Nephron (organoid): ENCODE measurements around the gene LUZP1.

Source experiments
- H3K27ac Mint-ChIP-seq, 3 experiments: 2 replicates each; pipeline ENCODE4 v1.8.0; 2020; ENCODE audit warnings: mixed read lengths in 3 of 3, mild to moderate bottlenecking in 2 of 3, moderate library complexity in 1 of 3
- H3K27me3 Mint-ChIP-seq: 2 replicates; pipeline ENCODE4 v1.8.0; 2021; ENCODE audit warnings: low read depth, mild to moderate bottlenecking, moderate library complexity, mixed read lengths
- H3K36me3 Mint-ChIP-seq: 2 replicates; pipeline ENCODE4 v1.8.0; 2020; ENCODE audit warnings: low read depth, mixed read lengths
- H3K4me1 Mint-ChIP-seq: 2 replicates; pipeline ENCODE4 v1.8.0; 2020; ENCODE audit warnings: mixed read lengths
- H3K4me3 Mint-ChIP-seq, 3 experiments: 2 replicates each; pipeline ENCODE4 v1.8.0; 2020; ENCODE audit warnings: mild to moderate bottlenecking in 3 of 3, mixed read lengths in 3 of 3, moderate library complexity in 2 of 3
- H3K9me3 Mint-ChIP-seq: 2 replicates; pipeline ENCODE4 v1.8.0; 2020; ENCODE audit warnings: mixed read lengths
- TF ChIP-seq, protein P1 (sequence below), 3 experiments: fragments of 200-600 bp; sonication (generic); IDR thresholded peaks; one replicate each; pipeline ENCODE4 v1.5.0; 2021; ENCODE audit warnings: antibody characterized with exemption in 3 of 3; ENCODE audit not compliant: unreplicated experiment in 3 of 3

LUZP1 gene

DNA sequence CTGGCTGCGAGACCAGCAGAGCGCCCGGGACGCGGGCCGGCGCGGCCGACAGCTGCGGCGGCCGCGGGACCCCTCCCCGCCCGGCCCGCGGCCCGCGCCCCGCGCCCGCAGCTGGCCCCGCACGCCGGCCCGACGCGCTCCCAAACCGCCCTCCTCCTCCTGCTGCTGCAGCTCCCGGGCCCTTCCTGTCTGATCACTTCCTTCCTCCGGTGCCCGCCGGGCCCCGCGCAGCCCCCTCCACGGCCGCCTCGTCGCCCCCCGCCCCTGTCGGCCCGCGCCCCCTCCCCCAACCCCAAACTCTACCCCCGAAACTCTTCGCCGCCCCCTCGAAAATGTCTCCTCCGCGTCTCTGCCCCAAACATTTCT lies 594 bp downstream of the LUZP1 start:
- TF ChIP-seq, protein P1, sequence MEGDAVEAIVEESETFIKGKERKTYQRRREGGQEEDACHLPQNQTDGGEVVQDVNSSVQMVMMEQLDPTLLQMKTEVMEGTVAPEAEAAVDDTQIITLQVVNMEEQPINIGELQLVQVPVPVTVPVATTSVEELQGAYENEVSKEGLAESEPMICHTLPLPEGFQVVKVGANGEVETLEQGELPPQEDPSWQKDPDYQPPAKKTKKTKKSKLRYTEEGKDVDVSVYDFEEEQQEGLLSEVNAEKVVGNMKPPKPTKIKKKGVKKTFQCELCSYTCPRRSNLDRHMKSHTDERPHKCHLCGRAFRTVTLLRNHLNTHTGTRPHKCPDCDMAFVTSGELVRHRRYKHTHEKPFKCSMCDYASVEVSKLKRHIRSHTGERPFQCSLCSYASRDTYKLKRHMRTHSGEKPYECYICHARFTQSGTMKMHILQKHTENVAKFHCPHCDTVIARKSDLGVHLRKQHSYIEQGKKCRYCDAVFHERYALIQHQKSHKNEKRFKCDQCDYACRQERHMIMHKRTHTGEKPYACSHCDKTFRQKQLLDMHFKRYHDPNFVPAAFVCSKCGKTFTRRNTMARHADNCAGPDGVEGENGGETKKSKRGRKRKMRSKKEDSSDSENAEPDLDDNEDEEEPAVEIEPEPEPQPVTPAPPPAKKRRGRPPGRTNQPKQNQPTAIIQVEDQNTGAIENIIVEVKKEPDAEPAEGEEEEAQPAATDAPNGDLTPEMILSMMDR (IDR thresholded peaks at IDR 0.05; ENCODE audit: unreplicated experiment in 3 of 3) = no peak
- H3K36me3 Mint-ChIP-seq = no peaks in the 10 kb centered on the region

DNA sequence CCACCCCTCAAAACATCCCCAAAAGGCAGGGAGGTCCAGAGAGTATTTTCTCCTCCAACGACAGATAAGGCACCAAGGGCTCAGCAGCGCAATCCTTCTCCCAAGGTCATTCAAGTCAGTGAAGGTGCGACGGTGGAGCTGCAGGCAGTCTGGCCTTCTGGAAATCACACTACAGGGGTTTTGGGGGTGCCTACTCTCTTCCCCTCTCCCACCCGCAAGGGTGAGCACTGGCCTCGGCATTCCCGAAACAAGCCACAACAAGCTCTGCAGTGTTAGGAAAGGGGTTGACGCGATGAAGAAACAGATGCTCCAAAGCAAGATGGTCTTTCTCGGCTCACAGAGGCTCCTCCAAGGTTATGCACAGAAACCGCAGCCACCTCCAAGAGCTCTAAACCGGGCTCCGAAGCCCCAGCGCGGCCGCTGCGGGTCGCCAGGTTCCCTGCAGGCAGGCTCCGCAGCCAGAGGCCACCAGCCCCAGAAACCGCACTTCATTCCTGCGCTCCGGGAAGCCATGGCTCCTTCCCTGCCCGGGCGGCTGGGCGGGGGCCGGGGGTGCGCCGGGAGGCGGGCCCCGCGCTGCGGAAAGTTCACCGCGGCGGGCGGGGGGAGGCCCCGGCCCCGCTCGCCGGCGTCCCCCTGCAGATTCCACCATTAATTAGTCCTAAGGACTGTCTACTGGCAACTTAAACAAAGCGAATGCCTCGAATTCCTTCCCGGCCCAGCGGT lies 1.1 kb downstream of the LUZP1 start:
- Mint-ChIP-seq H3K9me3 (no peaks in the 10 kb centered on the region), H3K27me3 (no peaks in the 10 kb centered on the region), H3K4me3 (peak overlapping the region; percentile 100), H3K27ac (peak overlapping the region; percentile 76 to 100 (median 91)), H3K36me3 (no peaks in the 10 kb centered on the region), H3K4me1 (peaks cover 32% of the 10 kb centered on the region)
- TF ChIP-seq, protein P1 (IDR thresholded peaks at IDR 0.05; ENCODE audit: unreplicated experiment in 3 of 3) = no peak

More for the DNA sequence above, 594 bp downstream of the LUZP1 start:
- Mint-ChIP-seq H3K27ac (peak overlapping the region; percentile 84 to 100 (median 99)), H3K9me3 (no peaks in the 10 kb centered on the region), H3K27me3 (no peaks in the 10 kb centered on the region), H3K4me3 (peak overlapping the region; percentile 100), H3K4me1 (peaks cover 32% of the 10 kb centered on the region)

DNA sequence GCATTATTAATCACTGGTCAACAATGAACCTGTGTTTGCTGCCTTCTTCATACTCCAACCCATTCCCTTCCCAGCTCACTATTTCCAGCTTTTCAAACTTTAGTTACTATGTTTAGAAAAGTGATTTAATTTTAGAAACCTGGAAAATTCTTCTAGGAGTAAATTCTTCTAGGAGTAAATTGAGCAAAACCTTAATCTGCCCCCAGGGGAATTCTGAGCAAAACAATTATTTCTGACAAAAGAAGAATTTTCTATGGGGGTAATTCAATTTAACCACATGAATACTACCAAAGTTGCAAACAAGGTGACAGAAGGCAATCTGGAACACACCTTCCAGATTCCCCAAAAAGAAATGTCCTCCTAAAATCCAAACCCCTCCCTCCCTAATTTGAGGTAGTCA lies 1.8 kb downstream of the LUZP1 start:
- H3K27me3 Mint-ChIP-seq = no peaks in the 10 kb centered on the region
- H3K27ac Mint-ChIP-seq = peak overlapping the region; percentile 76 to 91 (median 90)
- H3K36me3 Mint-ChIP-seq = no peaks in the 10 kb centered on the region
- peak overlapping the region; percentile 87 to 100 (median 100) for H3K4me3 Mint-ChIP-seq
- TF ChIP-seq, protein P1 (IDR thresholded peaks at IDR 0.05; ENCODE audit: unreplicated experiment in 3 of 3) = no peak
- no peaks in the 10 kb centered on the region for H3K9me3 Mint-ChIP-seq
- H3K4me1 Mint-ChIP-seq = peaks cover 36% of the 10 kb centered on the region

DNA sequence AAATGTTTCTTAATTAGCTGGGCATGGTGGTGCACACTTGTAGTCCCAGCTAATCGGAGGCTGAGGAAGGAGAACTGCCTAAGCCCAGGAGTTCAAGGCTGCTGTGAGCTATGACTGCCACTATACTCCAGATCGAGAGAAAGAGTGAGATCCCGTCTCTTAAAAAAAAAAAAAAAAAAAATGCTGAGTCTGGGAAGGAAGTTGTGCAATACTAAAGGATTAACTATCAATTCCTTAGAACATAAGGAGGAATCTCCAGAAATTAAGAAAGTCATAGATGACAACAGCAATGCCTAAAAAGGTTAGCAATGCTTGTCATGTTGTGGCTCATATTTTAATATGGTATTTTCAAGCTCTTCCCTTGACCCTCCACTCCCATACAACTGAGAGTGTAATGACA lies 5.3 kb downstream of the LUZP1 start:
- H3K27me3 Mint-ChIP-seq = no peaks in the 10 kb centered on the region
- H3K27ac Mint-ChIP-seq = no peak overlapping the region
- no peaks in the 10 kb centered on the region for H3K36me3 Mint-ChIP-seq
- TF ChIP-seq, protein P1 (IDR thresholded peaks at IDR 0.05; ENCODE audit: unreplicated experiment in 3 of 3) = no peak
- H3K9me3 Mint-ChIP-seq = no peaks in the 10 kb centered on the region
- H3K4me3 Mint-ChIP-seq = peak overlapping the region in 1 of 3 experiments; percentile 6
- peaks cover 35% of the 10 kb centered on the region for H3K4me1 Mint-ChIP-seq

DNA sequence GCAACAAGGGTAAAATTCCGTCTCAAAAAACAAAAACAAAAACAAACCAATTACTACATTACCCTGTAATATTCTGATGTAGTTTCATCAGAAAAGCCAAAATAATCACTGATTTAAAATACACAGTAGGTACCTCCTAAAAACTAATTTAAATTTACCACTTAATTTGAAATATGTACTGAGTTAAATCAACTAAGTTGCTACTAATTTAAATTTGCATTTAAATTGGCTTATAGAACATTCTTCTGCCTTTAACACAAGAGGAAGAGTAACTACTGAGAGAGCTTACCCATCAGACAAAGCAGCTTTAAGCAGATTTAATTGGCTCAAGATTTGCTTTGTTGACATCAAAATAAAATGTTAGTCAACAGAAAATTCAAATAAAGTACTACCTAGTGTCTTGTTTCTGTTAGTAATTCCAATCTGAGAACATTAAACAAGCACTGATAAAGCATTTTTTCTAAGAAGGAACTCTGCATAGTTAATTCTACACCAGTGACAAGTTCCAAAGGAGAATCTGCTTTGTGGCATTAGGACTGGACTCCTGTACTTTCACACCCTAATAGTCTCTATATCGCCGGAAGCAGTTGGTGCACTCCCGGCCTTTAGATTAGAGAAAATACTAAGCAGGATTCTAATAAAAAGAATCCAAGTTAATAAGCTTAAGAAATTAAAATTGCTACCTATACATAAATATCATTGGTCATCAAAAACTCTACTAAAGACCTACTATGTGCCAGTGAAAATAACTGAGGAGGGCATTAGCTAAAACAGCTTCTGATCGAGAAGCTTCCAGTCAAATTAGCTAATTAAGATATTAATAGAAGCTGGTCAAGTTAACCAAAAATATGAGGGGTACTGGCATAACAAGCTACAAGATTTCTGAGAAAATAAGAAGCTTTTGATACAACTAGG lies 8.4 kb downstream of the LUZP1 start:
- Mint-ChIP-seq H3K4me1 (peaks cover 17% of the 10 kb centered on the region), H3K27ac (no peak overlapping the region), H3K9me3 (no peaks in the 10 kb centered on the region), H3K4me3 (no peak overlapping the region), H3K36me3 (no peaks in the 10 kb centered on the region), H3K27me3 (no peaks in the 10 kb centered on the region)
- TF ChIP-seq, protein P1 (IDR thresholded peaks at IDR 0.05; ENCODE audit: unreplicated experiment in 3 of 3) = no peak
